22Rv1 (cell line): ENCODE data around the gene CCER1.

Experiments used
- H3K27ac ChIP-seq: fragments of 450-650 bp; 2 replicates; pipeline ENCODE4 v1.5.1; 2017
- ZFX ChIP-seq: fragments of 450-650 bp; IDR thresholded peaks from 2 replicates; pipeline ENCODE4 v1.6.1; 2017; ENCODE audit warnings: antibody characterized with exemption, borderline replicate concordance
- TF ChIP-seq, protein P1 (sequence below): fragments of 450-650 bp; IDR thresholded peaks from 2 replicates; pipeline ENCODE4 v1.5.1; 2017; ENCODE audit warnings: mild to moderate bottlenecking

CCER1 gene

DNA sequence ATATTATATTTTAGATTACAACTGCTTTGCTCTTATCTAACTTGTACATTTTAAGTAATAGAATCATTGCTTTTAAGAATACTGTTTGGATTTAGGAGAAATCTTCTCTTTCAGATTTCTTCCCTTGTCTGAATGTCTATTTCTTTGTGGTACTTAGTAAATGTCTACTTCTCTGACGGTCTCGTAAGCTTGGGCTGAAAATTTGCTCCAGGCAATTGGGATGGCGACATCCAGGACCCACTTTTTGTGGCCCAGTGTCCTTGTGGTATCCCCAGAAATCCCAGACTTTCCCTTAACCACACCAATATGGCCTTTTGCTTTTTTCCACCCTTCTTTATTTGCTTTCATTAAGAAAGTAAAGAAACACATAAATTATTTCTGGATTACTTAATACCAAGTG is 24.0 kb upstream of the CCER1 start:
- TF ChIP-seq, protein P1, sequence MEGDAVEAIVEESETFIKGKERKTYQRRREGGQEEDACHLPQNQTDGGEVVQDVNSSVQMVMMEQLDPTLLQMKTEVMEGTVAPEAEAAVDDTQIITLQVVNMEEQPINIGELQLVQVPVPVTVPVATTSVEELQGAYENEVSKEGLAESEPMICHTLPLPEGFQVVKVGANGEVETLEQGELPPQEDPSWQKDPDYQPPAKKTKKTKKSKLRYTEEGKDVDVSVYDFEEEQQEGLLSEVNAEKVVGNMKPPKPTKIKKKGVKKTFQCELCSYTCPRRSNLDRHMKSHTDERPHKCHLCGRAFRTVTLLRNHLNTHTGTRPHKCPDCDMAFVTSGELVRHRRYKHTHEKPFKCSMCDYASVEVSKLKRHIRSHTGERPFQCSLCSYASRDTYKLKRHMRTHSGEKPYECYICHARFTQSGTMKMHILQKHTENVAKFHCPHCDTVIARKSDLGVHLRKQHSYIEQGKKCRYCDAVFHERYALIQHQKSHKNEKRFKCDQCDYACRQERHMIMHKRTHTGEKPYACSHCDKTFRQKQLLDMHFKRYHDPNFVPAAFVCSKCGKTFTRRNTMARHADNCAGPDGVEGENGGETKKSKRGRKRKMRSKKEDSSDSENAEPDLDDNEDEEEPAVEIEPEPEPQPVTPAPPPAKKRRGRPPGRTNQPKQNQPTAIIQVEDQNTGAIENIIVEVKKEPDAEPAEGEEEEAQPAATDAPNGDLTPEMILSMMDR: no peak
- TF ChIP-seq ZFX: no peak
- H3K27ac ChIP-seq: no peak overlapping the region

DNA sequence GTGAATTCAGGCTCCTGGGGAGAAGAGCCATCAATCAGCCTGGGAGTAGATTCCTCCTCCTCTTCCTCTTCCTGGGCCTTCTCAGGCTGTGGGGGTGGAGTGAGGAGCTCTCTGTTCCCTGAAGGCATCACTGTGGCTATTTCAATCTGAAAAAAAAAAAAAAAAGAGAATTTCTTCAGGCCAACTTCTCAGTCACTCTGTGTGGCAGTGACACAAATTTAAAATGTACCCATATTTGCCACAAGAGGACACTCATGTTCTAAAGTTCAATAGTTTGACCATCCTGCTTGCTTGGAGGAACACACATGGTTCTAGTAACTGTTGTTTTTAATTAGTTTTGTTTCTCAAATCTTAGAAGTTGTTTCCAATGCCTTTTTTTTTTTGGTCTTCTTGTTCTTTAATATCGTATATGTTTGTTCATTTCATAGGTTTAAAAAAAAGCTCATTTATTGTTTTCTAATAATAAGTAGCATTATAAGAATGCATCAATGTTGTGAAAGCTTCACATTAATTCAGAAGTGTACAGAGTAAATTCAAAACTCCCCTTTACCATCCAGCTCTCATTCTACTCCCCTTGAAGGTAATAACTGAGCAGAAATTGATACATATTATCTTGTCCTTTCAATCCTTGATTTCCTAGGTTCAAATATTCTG is 23.3 kb upstream of the CCER1 start:
- no peak overlapping the region for H3K27ac ChIP-seq
- TF ChIP-seq, protein P1: peak; percentile 91
- no peak for TF ChIP-seq ZFX

DNA sequence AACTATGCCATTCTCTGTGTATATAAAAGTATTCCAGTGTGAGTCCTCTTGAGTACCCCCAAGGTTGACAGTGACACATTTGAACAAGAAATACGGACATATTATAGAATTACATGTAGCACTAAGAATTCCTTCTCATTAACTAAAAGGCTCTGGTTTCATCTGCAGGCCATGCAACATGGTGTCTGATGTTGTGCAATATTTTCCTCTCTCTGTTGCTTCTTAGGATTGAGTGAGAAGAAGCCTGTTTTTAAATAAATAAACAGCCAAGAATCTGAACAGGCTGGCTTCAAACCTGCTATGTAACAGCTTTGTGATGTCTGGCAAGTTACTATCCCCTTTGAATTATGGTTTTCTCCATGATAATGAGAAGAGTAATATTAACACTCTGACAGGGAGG is 22.2 kb upstream of the CCER1 start:
- no peak overlapping the region for H3K27ac ChIP-seq
- TF ChIP-seq, protein P1: no peak
- TF ChIP-seq ZFX: no peak

DNA sequence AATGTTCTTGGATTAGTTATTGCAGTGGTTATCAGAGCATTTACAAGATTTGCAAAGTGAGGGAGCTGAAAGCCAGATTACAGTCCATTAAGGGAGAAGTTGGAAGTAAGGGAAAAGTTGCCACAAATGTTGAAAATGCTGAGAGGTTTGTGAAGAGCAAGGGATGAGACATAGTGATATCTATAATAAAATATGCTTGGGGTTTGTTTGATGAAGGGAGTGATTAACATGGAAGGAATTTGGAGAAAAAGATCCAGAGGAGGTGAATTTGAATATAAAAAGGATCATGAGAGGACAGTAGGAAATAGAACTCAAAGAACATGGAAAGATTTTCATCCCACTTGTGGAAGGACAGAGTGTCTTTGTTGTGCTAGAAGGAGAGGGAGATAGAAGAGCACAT is 19.3 kb upstream of the CCER1 start:
- H3K27ac ChIP-seq: no peak overlapping the region
- TF ChIP-seq, protein P1: no peak
- no peak for TF ChIP-seq ZFX

DNA sequence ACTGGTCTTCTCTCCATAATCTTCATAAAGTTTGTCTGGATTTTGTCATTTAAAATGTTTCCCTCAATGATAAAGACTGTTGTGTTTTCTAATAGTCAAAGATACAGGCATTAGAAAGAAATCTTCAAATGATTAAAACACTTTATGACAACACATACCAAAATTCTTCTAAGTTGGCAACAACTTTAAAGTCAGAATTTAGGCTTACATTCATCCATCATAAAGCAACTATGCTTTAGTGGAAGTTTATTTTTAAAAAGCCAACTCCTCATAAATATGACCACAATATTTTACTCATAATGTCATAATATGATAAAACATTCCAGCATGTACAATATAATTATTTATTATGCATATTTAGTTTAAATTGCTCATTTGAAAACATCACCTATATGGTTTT is 17.2 kb upstream of the CCER1 start:
- TF ChIP-seq, protein P1: no peak
- no peak overlapping the region for H3K27ac ChIP-seq

DNA sequence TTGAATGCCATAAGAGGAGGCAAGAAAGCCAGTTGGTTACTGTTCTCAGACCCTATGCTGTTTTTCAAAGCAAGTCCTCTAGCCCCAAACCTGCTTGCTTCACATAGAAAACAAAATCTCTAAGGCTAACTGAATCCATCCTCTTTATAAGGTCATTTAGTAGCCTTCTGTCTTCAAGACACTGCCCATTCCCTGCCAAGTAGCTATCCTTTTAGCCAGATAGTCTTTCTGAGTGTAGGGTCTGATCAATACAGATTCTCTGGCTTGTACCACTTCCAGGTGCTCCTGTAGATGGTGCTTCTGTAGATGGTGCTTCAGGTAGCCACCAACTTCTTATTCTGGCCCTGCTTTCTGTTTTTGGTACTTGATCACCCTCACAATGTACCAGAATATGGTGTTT is 15.9 kb upstream of the CCER1 start:
- TF ChIP-seq, protein P1: no peak
- TF ChIP-seq ZFX: no peak
- H3K27ac ChIP-seq: no peak overlapping the region

DNA sequence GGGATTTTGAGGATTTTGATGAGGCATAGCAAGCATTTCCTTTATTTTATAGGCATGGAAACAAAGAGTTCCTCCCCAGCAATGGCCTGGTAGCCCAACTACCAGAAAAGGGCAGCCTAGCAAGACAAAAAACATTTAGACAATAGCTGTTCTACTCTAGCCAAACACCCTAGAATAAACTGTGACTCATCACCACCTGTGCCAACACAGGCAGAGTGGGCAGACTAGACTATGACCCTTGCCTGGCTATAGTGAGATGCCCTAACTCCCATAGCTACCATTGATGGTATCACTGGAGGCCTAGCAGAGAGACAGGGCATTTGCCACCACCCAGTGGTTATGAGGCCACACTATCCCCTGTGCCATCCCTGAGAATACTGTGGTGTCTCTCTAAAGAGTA is 15.5 kb upstream of the CCER1 start:
- no peak overlapping the region for H3K27ac ChIP-seq
- no peak for TF ChIP-seq ZFX
- TF ChIP-seq, protein P1: no peak
